PC-9 (cell line): ENCODE results near the gene PEX26. TPM values are rescaled to one million over a fixed set of nuclear protein-coding genes. Genes with fewer than 3 reads are reported as not detected.

Source experiments
- BruUV-seq: library from RNA; stranded (reverse); fragments of 400-500 nt; replicated peaks from 2 replicates; lab custom pipeline; 2021; lab: Mats Ljungman, UMichigan
- CTCF ChIA-PET: fragments of 300-600 bp; sonication (Branson Sonifier 250); formaldehyde crosslinking; loops from one replicate; lab custom pipeline; 2022; ENCODE audit warnings: antibody characterized with exemption; lab: Charles Lee
- POLR2A ChIA-PET: fragments of 300-600 bp; sonication (Branson Sonifier 250); formaldehyde crosslinking; loops from one replicate; lab custom pipeline; 2022; ENCODE audit warnings: antibody characterized with exemption; ENCODE audit not compliant: unreplicated experiment; lab: Charles Lee
- DNase-seq, 2 experiments: peaks; one replicate each; pipeline versions ENCODE4 v3.0.0 to v3.0.0-alpha.2; 2015 to 2022; ENCODE audit warnings: mixed read lengths in 1 of 2
- H2AFZ ChIP-seq: fragments of 200-600 bp; sonication (generic); 2 replicates; pipeline ENCODE4 v1.8.1; 2017; ENCODE audit warnings: antibody characterized with exemption
- H3F3A ChIP-seq: fragments of 200-600 bp; sonication (generic); 2 replicates; pipeline ENCODE4 v1.8.1; 2017; ENCODE audit warnings: antibody characterized with exemption, mild to moderate bottlenecking, low read depth; ENCODE audit not compliant: insufficient read depth
- H3K27ac ChIP-seq: fragments of 200-600 bp; sonication (generic); 2 replicates; pipeline ENCODE4 v1.6.1; 2016; ENCODE audit warnings: mixed run types
- H3K27me3 ChIP-seq: fragments of 200-600 bp; sonication (generic); 2 replicates; pipeline ENCODE4 v1.6.1; 2016; ENCODE audit warnings: low read depth, mixed run types; ENCODE audit not compliant: insufficient read depth
- H3K36me3 ChIP-seq: fragments of 200-600 bp; sonication (generic); 2 replicates; pipeline ENCODE4 v1.6.1; 2016; ENCODE audit warnings: low read depth, mixed run types
- H3K4me1 ChIP-seq: fragments of 200-600 bp; sonication (generic); replicated peaks from 2 replicates; pipeline ENCODE4 v1.6.1; 2016; ENCODE audit warnings: mixed run types; ENCODE audit not compliant: insufficient read depth
- H3K4me2 ChIP-seq: fragments of 200-600 bp; sonication (generic); 2 replicates; pipeline ENCODE4 v1.6.1; 2017; ENCODE audit warnings: mixed run types
- H3K4me3 ChIP-seq: fragments of 200-600 bp; sonication (generic); 2 replicates; pipeline ENCODE4 v1.6.1; 2016; ENCODE audit warnings: mixed run types
- H3K79me2 ChIP-seq: fragments of 200-600 bp; sonication (generic); 2 replicates; pipeline ENCODE4 v1.6.1; 2017; ENCODE audit warnings: low read depth, mixed run types
- H3K9me2 ChIP-seq: fragments of 200-600 bp; sonication (generic); 2 replicates; pipeline ENCODE4 v1.8.1; 2017; ENCODE audit warnings: mild to moderate bottlenecking; ENCODE audit not compliant: insufficient read depth
- H3K9me3 ChIP-seq: fragments of 200-600 bp; sonication (generic); 2 replicates; pipeline ENCODE4 v1.8.1; 2016; ENCODE audit warnings: low read depth; ENCODE audit not compliant: insufficient read depth
- H4K20me1 ChIP-seq: fragments of 200-600 bp; sonication (generic); 2 replicates; pipeline ENCODE4 v1.8.1; 2017; ENCODE audit not compliant: insufficient read depth
- EZH2 ChIP-seq: fragments of 200-600 bp; sonication (generic); IDR thresholded peaks from 2 replicates; pipeline ENCODE4 v1.8.0; 2017; ENCODE audit warnings: antibody characterized with exemption, low read depth
- intact Hi-C: fragments of 100-400 bp; cut with micrococcal nuclease; formaldehyde crosslinking; loops from one replicate; pipeline ENCODE4 v1.10.0; 2022; ENCODE audit not compliant: unreplicated experiment
- total RNA-seq: library from RNA; stranded (reverse); gene quantifications from 2 replicates; pipeline ENCODE4 v1.2.3, GENCODE V29; 2021
- TF ChIP-seq, protein P1 (sequence below): fragments of 200-600 bp; sonication (generic); conservative IDR thresholded peaks from 2 replicates; pipeline ENCODE4 v1.6.1; 2017; ENCODE audit warnings: mixed run types, antibody characterized with exemption, mild to moderate bottlenecking, moderate library complexity

PEX26 gene
- total RNA-seq, 1 experiment from 2014 or later: 30.0 TPM

DNA sequence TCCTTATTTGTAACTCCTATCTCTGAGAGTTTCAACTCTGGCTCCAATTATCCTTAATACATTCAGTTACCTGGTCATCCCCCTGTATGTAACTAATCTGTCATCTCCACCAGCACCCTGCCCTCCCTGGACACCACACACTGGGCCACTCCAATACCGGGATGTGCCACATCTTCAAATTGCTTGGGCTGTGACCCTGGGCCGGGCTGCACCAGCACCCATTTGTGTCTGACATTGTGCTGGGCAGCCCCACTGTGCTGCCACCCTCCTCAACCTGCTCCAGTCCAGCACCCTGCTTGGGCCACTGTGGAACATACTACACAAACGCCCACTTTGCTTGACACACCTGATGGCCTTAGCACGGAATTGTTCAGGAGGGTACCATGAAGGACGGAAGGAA lies 70.0 kb downstream of the PEX26 start:
- Histone ChIP-seq H4K20me1 (no peaks in the 10 kb centered on the region), H3K9me3 (no peaks in the 10 kb centered on the region), H3K4me1 (0 out of 2 replicates have a peak, but pooled peaks cover 7% of the 10 kb centered on the region), H3F3A (peaks cover 8% of the 10 kb centered on the region; the same call in 1 of the 2 replicates), H2AFZ (no peak overlapping the region), H3K36me3 (no peaks in the 10 kb centered on the region), H3K79me2 (no peaks in the 10 kb centered on the region), H3K27me3 (no peaks in the 10 kb centered on the region), H3K4me3 (no peak overlapping the region), H3K4me2 (no peak overlapping the region), H3K27ac (no peak overlapping the region), H3K9me2 (no peaks in the 10 kb centered on the region)
- POLR2A ChIA-PET: no interaction called here
- BruUV-seq: no TSS peak
- CTCF ChIA-PET: no interaction called here
- TF ChIP-seq EZH2: no peak
- TF ChIP-seq, protein P1, sequence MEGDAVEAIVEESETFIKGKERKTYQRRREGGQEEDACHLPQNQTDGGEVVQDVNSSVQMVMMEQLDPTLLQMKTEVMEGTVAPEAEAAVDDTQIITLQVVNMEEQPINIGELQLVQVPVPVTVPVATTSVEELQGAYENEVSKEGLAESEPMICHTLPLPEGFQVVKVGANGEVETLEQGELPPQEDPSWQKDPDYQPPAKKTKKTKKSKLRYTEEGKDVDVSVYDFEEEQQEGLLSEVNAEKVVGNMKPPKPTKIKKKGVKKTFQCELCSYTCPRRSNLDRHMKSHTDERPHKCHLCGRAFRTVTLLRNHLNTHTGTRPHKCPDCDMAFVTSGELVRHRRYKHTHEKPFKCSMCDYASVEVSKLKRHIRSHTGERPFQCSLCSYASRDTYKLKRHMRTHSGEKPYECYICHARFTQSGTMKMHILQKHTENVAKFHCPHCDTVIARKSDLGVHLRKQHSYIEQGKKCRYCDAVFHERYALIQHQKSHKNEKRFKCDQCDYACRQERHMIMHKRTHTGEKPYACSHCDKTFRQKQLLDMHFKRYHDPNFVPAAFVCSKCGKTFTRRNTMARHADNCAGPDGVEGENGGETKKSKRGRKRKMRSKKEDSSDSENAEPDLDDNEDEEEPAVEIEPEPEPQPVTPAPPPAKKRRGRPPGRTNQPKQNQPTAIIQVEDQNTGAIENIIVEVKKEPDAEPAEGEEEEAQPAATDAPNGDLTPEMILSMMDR: no peak
- no peak for DNase-seq
- intact Hi-C loops: no loop called here

DNA sequence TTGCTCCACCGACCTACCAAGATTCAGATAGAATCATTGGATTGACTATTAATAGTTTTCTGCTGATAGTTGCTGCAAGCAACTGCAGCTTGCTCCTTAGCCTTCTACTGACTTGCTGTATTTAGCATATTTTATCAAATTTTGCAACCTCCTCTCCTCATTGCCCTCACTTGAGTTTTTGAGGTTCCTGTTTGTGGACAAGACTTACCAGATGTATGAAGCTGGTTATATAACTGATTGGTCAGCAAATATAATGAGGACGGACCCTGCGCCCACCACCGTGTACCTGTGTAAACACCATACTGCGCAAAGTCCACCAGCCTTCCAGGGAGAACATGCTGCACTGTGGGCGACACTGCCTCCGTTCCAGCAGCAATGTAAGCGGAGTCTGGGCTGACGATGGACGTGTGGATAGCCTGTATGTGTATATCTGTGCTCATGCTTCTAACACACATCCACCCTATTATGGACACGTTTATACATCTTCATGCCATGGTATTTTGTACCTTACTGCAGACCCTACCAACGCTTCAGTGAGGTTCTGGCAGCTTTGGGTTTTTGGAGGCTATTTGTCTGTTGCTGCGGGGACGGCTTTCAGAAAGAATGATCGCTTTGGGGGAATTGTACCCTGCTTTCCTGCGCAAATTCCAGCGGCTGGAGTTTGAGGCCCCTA lies 70.6 kb downstream of the PEX26 start:
- DNase-seq: no peak
- Histone ChIP-seq H4K20me1 (no peaks in the 10 kb centered on the region), H2AFZ (no peak overlapping the region), H3K27ac (no peak overlapping the region), H3K27me3 (no peaks in the 10 kb centered on the region), H3K4me1 (0 out of 2 replicates have a peak, but pooled peaks cover 7% of the 10 kb centered on the region), H3F3A (peaks cover 8% of the 10 kb centered on the region; the same call in 1 of the 2 replicates), H3K79me2 (no peaks in the 10 kb centered on the region), H3K4me2 (peak overlapping the region; percentile 86), H3K4me3 (peak overlapping the region; percentile 83; the same call in 1 of the 2 replicates), H3K9me2 (no peaks in the 10 kb centered on the region), H3K9me3 (no peaks in the 10 kb centered on the region), H3K36me3 (no peaks in the 10 kb centered on the region)
- ChIA-PET CTCF (no interaction called here), POLR2A (no interaction called here)
- TF ChIP-seq, protein P1: no peak
- no TSS peak for BruUV-seq
- intact Hi-C loops: no loop called here

DNA sequence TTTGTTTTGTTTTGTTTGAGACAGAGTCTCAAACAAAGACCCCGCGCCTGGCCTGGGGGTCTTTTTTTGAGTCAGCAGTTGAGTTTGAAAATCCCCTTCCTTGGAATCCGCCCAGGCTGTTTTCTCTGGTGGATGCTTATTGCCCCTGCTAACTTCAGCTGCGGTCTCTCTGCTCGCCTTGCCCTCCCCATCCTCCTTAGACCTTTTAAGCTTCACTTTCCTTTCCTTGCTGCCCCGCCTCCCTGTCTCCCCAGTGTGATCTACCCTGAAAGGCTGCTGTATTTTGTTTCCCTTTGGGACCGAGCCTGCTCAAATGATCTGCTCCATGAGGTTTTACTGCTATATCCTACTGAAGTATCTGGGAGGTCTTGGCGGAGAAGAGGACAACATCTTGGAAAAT lies 74.7 kb downstream of the PEX26 start:
- no TSS peak for BruUV-seq
- Histone ChIP-seq H3F3A (peaks cover 8% of the 10 kb centered on the region; the same call in 1 of the 2 replicates), H3K79me2 (no peaks in the 10 kb centered on the region), H3K4me2 (no peak overlapping the region), H3K9me2 (no peaks in the 10 kb centered on the region), H3K27me3 (no peaks in the 10 kb centered on the region), H2AFZ (no peak overlapping the region), H3K4me3 (no peak overlapping the region), H3K36me3 (no peaks in the 10 kb centered on the region), H3K9me3 (no peaks in the 10 kb centered on the region), H3K4me1 (0 out of 2 replicates have a peak, but pooled peaks cover 7% of the 10 kb centered on the region), H3K27ac (no peak overlapping the region), H4K20me1 (no peaks in the 10 kb centered on the region)
- no peak for DNase-seq
- intact Hi-C loops: no loop called here
- ChIA-PET CTCF (interaction anchor here (0.6 kb wide), 1 partner anchor 981 kb away, joined by 10 read pairs; no protein-coding TSS in a partner anchor), POLR2A (no interaction called here)
- TF ChIP-seq, protein P1: no peak
- TF ChIP-seq EZH2: no peak
